HepG2 (cell line): ENCODE measurements around the gene THPO. TPM values are rescaled to one million over a fixed set of nuclear protein-coding genes. Genes with fewer than 3 reads are reported as not detected.

Experiments used
- ATAC-seq: fragments of 200-7000 bp; cut with Tn5 transposase; 3 replicates; pipeline ENCODE4 v1.9.1; 2020; ENCODE audit warnings: mild to moderate bottlenecking, moderate library complexity
- BruUV-seq: library from RNA; stranded (reverse); fragments of 400-500 nt; replicated peaks from 2 replicates; lab custom pipeline; 2021; lab: Mats Ljungman, UMichigan
- CTCF ChIA-PET: fragments of 300-600 bp; formaldehyde crosslinking; extraction: SDS; loops from one replicate; lab custom pipeline; 2021; ENCODE audit warnings: low total read pairs, inconsistent platforms, low intra/inter-chr PET ratio; lab: Yijun Ruan, JAX
- POLR2A ChIA-PET: fragments of 350-600 bp; sonication (Branson Sonifier 250); formaldehyde crosslinking; loops from one replicate; lab custom pipeline; 2020; ENCODE audit warnings: antibody characterized with exemption, inconsistent platforms; lab: Yijun Ruan, JAX
- DNase-seq: peaks from one replicate; pipeline ENCODE4 v3.0.0-alpha.2; 2015; ENCODE audit warnings: low spot score
- FAIRE-seq: peaks from 3 replicates; lab custom pipeline; 2011; peaks lifted over from hg19 to GRCh38; lab: Jason Lieb, UNC
- H2AFZ ChIP-seq: one replicate; pipeline ENCODE4 v1.6.1; 2011; ENCODE audit warnings: low read length, inconsistent platforms
- H3K27ac ChIP-seq: fragments of 300-600 bp; 3 replicates; pipeline ENCODE4 v1.8.0; 2011; ENCODE audit warnings: mixed run types, mild to moderate bottlenecking, mixed read lengths, low read length, inconsistent platforms; ENCODE audit not compliant: insufficient read depth; ENCODE audit errors: extremely low read length
- H3K27me3 ChIP-seq, 2 experiments: fragments of 200-600 bp in 1 of 2; 2 replicates in 1 of 2; 3 replicates in 1 of 2; pipeline versions ENCODE4 v1.6.0 to v1.8.0; 2011; ENCODE audit warnings: low read length in 2 of 2, mild to moderate bottlenecking in 2 of 2, moderate library complexity in 2 of 2, inconsistent platforms in 1 of 2; ENCODE audit not compliant: insufficient read depth in 2 of 2, control insufficient read depth in 1 of 2
- H3K36me3 ChIP-seq, 2 experiments: fragments of 200-600 bp in 1 of 2; replicated peaks in 1 of 2; 2 replicates in 1 of 2; 3 replicates in 1 of 2; pipeline versions ENCODE4 v1.5.1 to v1.8.0; 2011; ENCODE audit warnings: low read length in 2 of 2, inconsistent platforms in 1 of 2; ENCODE audit not compliant: insufficient read depth in 2 of 2, control insufficient read depth in 1 of 2
- H3K4me1 ChIP-seq: 2 replicates; pipeline ENCODE4 v1.5.1; 2012; ENCODE audit warnings: low read length, inconsistent platforms; ENCODE audit not compliant: insufficient read depth
- H3K4me2 ChIP-seq: 2 replicates; pipeline ENCODE4 v1.6.0; 2011; ENCODE audit warnings: low read depth, low read length, inconsistent platforms
- H3K4me3 ChIP-seq, 3 experiments: fragments of 200-600 bp in 1 of 3; sonication (generic), shearing (Covaris generic) in 1 of 3; replicated peaks in 1 of 3; 2 replicates each; pipeline ENCODE4 v1.5.1; 2011 to 2016; ENCODE audit warnings: low read length in 3 of 3, inconsistent platforms in 2 of 3, low read depth in 2 of 3, mild to moderate bottlenecking in 2 of 3, control low read depth in 1 of 3, mixed read lengths in 1 of 3; ENCODE audit not compliant: insufficient read depth in 1 of 3
- H3K79me2 ChIP-seq: one replicate; pipeline ENCODE4 v1.6.1; 2011; ENCODE audit warnings: low read length, inconsistent platforms; ENCODE audit not compliant: insufficient read depth
- H3K9ac ChIP-seq: 2 replicates; pipeline ENCODE4 v1.6.0; 2011; ENCODE audit warnings: mild to moderate bottlenecking, low read depth, low read length, inconsistent platforms; ENCODE audit not compliant: insufficient read depth
- H3K9me3 ChIP-seq: 2 replicates; pipeline ENCODE4 v1.5.1; 2012; ENCODE audit warnings: mild to moderate bottlenecking, low read length
- H4K20me1 ChIP-seq: 2 replicates; pipeline ENCODE4 v1.6.0; 2011; ENCODE audit warnings: inconsistent platforms, mild to moderate bottlenecking, low read length, moderate library complexity; ENCODE audit not compliant: insufficient read depth
- AGO2 ChIP-seq: fragments of 200-400 bp; formaldehyde crosslinking; optimal IDR thresholded peaks from 2 replicates; pipeline ENCODE3; 2017; ENCODE audit warnings: mild to moderate bottlenecking, low read depth, low read length, moderate library complexity
- E2F5 ChIP-seq: sonication (generic); formaldehyde crosslinking; conservative IDR thresholded peaks from 2 replicates; pipeline ENCODE4 v1.4.0; 2020; ENCODE audit warnings: missing genetic modification reagents
- HNRNPL ChIP-seq: fragments of 200-400 bp; formaldehyde crosslinking; IDR thresholded peaks from 2 replicates; pipeline ENCODE4 v1.6.1; 2017; ENCODE audit warnings: mild to moderate bottlenecking, low read depth, low read length
- NRL ChIP-seq: sonication (generic); formaldehyde crosslinking; IDR thresholded peaks from 2 replicates; pipeline ENCODE4 v1.5.0; 2020; ENCODE audit warnings: missing genetic modification reagents, mild to moderate bottlenecking, moderate library complexity, borderline replicate concordance
- PITX1 ChIP-seq: sonication (generic); formaldehyde crosslinking; IDR thresholded peaks from 2 replicates; pipeline ENCODE4 v1.5.1; 2020; ENCODE audit warnings: mild to moderate bottlenecking, missing genetic modification reagents
- RBFOX2 ChIP-seq: fragments of 200-400 bp; formaldehyde crosslinking; IDR thresholded peaks from 2 replicates; pipeline ENCODE4 v1.6.1; 2017; ENCODE audit warnings: low read depth, mild to moderate bottlenecking, low read length
- RBM39 ChIP-seq: fragments of 200-400 bp; formaldehyde crosslinking; IDR thresholded peaks from one replicate; pipeline ENCODE4 v1.6.1; 2018; ENCODE audit warnings: antibody characterized with exemption, mild to moderate bottlenecking, low read depth, low read length; ENCODE audit not compliant: poor library complexity, severe bottlenecking
- SAP130 ChIP-seq: IDR thresholded peaks from 2 replicates; pipeline ENCODE4 v1.6.1; 2016; ENCODE audit warnings: low read depth
- ZNF138 ChIP-seq: sonication (generic); formaldehyde crosslinking; IDR thresholded peaks from 2 replicates; pipeline ENCODE4 v1.5.0; 2020; ENCODE audit warnings: mild to moderate bottlenecking, low read depth, missing genetic modification reagents
- WGBS: methylation state at CpG from one replicate; pipeline ENCODE4 v1.1.6; 2017; ENCODE audit warnings: low lambda C conversion rate; 5-methylcytosine and 5-hydroxymethylcytosine counted together
- in situ Hi-C: cut with HindIII; loops from 2 replicates; pipeline ENCODE4 v1.10.0; 2017; ENCODE audit warnings: low pct_unique_long_range_greater_than_20kb; ENCODE audit not compliant: extremely low pct_ligation_motif_present
- intact Hi-C: fragments of 100-400 bp; cut with micrococcal nuclease; formaldehyde crosslinking; loops from one replicate; pipeline ENCODE4 v1.10.0; 2022; ENCODE audit not compliant: unreplicated experiment
- polyA plus RNA-seq, 8 experiments: library from polyadenylated mRNA; depleted of rRNA in 3 of 8; stranded (reverse) in 7 of 8; unstranded in 1 of 8; fragments of >200 nt; fragmentation: Illumina TruSeq in 4 of 8; extraction: Trizol in 4 of 8; gene quantifications; 2 replicates each; pipeline versions ENCODE4 v1.2.1 to v1.2.3, GENCODE V29; 2011 to 2016; ENCODE audit warnings: low read depth in 4 of 8, missing spikeins in 1 of 8, mixed read lengths in 1 of 8; ENCODE audit not compliant: insufficient read depth in 1 of 8
- total RNA-seq, 5 experiments: library from RNA; depleted of rRNA; stranded (reverse); fragments of >200 nt; fragmentation: Illumina TruSeq; extraction: Trizol; gene quantifications; 2 replicates each; pipeline ENCODE4 v1.2.3, GENCODE V29; 2016; ENCODE audit warnings: low read depth in 1 of 5
- TF ChIP-seq, protein P1 (sequence below): sonication (generic); formaldehyde crosslinking; IDR thresholded peaks from 2 replicates; pipeline ENCODE4 v1.9.0; 2022; ENCODE audit warnings: missing genetic modification reagents, mild to moderate bottlenecking, borderline replicate concordance
- TF ChIP-seq, protein P2 (sequence below): sonication (generic); formaldehyde crosslinking; conservative IDR thresholded peaks from 2 replicates; pipeline ENCODE4 v1.8.0; 2022; ENCODE audit warnings: mild to moderate bottlenecking, moderate library complexity, missing genetic modification reagents

THPO gene
- total and polyA plus RNA-seq, 2 of the 13 experiments (the other 11 are each of a cell fraction or from before 2014, with no cell fraction given) = 2.8 to 4.8 TPM

- intact Hi-C loops = no loop called here
- Histone ChIP-seq H3K79me2 (no peaks in the 10 kb centered on the region), H3K4me3 (no peak overlapping the region), H2AFZ (no peak overlapping the region), H3K4me2 (no peak overlapping the region), H4K20me1 (no peaks in the 10 kb centered on the region), H3K36me3 (peaks cover 4 to 16% of the 10 kb centered on the region in 2 experiments; a peak in 4 of 5 replicates), H3K4me1 (peaks cover 11% of the 10 kb centered on the region), H3K9ac (no peak overlapping the region), H3K27me3 (no peaks in the 10 kb centered on the region), H3K27ac (no peak overlapping the region), H3K9me3 (no peaks in the 10 kb centered on the region)
- TF ChIP-seq, protein P1, sequence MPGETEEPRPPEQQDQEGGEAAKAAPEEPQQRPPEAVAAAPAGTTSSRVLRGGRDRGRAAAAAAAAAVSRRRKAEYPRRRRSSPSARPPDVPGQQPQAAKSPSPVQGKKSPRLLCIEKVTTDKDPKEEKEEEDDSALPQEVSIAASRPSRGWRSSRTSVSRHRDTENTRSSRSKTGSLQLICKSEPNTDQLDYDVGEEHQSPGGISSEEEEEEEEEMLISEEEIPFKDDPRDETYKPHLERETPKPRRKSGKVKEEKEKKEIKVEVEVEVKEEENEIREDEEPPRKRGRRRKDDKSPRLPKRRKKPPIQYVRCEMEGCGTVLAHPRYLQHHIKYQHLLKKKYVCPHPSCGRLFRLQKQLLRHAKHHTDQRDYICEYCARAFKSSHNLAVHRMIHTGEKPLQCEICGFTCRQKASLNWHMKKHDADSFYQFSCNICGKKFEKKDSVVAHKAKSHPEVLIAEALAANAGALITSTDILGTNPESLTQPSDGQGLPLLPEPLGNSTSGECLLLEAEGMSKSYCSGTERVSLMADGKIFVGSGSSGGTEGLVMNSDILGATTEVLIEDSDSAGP (CRISPR knock-in tag) = no peak
- TF ChIP-seq SAP130 (CRISPR knock-in tag) (no peak), E2F5 (CRISPR knock-in tag) (no peak), AGO2 (peak; percentile 91), PITX1 (CRISPR knock-in tag) (no peak), ZNF138 (no peak), NRL (CRISPR knock-in tag) (no peak), RBFOX2 (peak; percentile 49; the same call in 1 of the 2 replicates), RBM39 (peak; percentile 43), HNRNPL (peak; percentile 37; the same call in 1 of the 2 replicates)
- TF ChIP-seq, protein P2, sequence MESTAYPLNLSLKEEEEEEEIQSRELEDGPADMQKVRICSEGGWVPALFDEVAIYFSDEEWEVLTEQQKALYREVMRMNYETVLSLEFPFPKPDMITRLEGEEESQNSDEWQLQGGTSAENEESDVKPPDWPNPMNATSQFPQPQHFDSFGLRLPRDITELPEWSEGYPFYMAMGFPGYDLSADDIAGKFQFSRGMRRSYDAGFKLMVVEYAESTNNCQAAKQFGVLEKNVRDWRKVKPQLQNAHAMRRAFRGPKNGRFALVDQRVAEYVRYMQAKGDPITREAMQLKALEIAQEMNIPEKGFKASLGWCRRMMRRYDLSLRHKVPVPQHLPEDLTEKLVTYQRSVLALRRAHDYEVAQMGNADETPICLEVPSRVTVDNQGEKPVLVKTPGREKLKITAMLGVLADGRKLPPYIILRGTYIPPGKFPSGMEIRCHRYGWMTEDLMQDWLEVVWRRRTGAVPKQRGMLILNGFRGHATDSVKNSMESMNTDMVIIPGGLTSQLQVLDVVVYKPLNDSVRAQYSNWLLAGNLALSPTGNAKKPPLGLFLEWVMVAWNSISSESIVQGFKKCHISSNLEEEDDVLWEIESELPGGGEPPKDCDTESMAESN (CRISPR knock-in tag) = no peak
- ATAC-seq (no peak), FAIRE-seq (no peak), DNase-seq (no peak)
- in situ Hi-C loops = no loop called here
- WGBS = 98% methylated on average over 13 of the region's 24 CpGs
- POLR2A ChIA-PET = interaction anchor here (0.8 to 2.2 kb wide), 9 partner anchors 8 to 169 kb away, joined by 3 to 6 read pairs (median 4); partner anchors contain the start of genes FAM131A and POLR2H
- no TSS peak for BruUV-seq
- CTCF ChIA-PET = interaction anchor here (0.6 to 1.4 kb wide), 3 partner anchors 11 to 196 kb away, joined by 3 to 6 read pairs (median 4); no protein-coding TSS in a partner anchor
These were observed 33.3 kb downstream of the THPO start for GRCh38 chr3:184344579-184345316.
